HK-2 (cell line): ENCODE data around the gene HELT.
"Not testable (repeated sequence)": the region's sequence is repeated elsewhere in the genome, so short reads cannot be mapped to it uniquely, and the experiment has no call there.

ENCODE experiments used
- DNase-seq: peaks from one replicate; pipeline ENCODE4 v3.0.0-alpha.2; 2018; ENCODE audit not compliant: unreplicated experiment

The HELT gene

DNA sequence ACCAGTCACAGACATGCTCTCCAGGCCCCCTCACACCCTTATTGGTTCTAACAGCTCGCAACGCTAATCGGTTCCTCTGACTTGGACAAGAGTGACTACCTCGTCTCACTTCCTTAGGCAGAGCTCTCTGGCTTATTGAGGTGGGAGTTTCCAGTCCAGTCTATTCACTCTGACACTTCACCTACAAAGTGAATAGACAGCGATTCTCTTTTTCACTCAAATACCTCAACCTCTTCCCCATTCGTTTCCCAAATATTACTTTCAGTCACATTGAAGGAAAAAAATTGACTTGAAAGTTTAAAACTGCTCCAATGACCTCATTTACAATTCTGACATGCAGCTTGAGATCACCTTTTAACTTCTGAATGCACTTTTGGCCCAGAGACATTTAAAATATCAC is 17.7 kb downstream of the HELT start:
- no peak for DNase-seq

DNA sequence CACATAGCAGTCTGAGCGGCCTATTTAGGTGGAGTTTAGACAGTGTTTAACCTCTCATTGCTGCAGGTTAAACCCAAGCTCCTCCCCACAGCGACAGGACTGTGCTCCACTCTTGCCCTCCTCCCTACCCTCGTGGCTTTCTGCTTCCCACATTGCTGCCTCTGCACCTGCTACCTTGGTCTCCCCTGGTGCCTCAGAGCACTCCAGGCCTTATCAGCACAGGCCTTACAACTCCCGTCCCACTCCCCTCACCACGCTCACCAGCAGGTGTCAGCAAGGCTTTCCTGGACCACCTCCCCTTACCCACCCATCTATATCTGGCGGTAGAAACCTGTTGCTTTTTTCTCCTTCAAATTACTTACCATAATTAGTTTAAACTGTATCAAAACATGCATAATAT is 18.6 kb downstream of the HELT start:
- no peak for DNase-seq

- peak; percentile 36 for DNase-seq
Measured at GRCh38 chr4:185039508-185040273, 21.4 kb downstream of the HELT start.

- DNase-seq: no peak
Measured at GRCh38 chr4:185040523-185040922, 22.2 kb downstream of the HELT start.

DNA sequence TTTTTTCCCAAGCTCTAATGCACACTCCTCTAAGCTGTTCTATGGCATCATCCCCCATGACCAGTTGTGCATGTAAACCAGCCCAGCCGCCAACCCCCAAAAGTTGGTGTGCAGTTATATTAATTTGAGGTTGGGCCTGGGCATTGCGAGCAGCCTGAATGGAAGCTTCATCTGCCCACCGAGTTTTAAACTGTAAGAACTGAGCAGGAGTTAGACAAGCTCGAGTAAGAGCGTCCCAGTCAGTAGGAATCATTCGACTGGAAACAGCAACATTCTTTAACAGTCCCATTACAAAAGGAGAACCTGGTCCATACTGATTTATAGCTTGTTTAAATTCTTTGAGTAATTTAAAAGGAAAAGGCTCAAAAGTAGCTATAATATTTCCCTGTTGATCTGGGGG is 32.0 kb downstream of the HELT start:
- DNase-seq: not testable (repeated sequence)

GRCh38 chr4:185051283-185051682 is 33.0 kb downstream of the HELT start:
- DNase-seq: not testable (repeated sequence)

DNA sequence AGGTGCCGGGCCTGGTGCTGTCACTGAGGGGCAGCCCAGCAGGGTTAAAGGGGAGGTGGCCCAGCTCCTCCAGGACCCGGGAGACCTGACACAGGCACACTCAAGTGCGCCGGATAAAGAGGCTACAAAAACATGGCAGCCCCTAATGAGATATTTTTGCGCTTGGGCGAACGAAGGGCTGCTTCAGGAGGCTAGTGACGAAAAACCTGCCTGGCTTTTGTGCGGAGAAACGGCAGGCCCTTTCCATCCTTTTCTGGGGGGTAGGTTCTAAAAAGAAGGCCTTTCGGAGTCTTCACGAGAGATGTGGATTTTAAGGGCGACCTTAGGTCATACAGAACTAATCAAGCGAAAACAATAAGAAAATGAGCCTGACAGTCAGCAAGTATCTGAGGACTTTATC is 35.5 kb downstream of the HELT start:
- no peak for DNase-seq

GRCh38 chr4:185054272-185054671 is 36.0 kb downstream of the HELT start:
- no peak for DNase-seq

GRCh38 chr4:185054886-185055285 is 36.6 kb downstream of the HELT start:
- no peak for DNase-seq

DNA sequence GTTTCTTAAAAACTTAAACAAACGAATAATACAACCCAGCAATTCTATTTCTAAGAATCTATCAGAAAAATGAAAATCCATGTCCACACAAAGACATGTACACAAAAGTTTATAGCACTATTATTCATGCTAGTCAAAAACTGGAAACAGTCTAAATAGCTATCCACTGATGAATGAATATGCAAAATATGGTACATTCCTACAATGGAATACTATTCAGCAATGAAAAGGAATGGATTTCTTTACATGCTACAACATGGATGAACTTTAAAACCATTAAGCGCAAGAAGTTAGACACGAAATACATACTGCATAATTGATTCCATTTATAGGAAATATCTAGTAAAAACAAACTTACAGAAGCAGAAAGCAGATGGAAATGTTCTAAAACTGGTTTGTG is 43.3 kb downstream of the HELT start:
- DNase-seq: no peak

GRCh38 chr4:185062606-185063005 is 44.3 kb downstream of the HELT start:
- no peak for DNase-seq

DNA sequence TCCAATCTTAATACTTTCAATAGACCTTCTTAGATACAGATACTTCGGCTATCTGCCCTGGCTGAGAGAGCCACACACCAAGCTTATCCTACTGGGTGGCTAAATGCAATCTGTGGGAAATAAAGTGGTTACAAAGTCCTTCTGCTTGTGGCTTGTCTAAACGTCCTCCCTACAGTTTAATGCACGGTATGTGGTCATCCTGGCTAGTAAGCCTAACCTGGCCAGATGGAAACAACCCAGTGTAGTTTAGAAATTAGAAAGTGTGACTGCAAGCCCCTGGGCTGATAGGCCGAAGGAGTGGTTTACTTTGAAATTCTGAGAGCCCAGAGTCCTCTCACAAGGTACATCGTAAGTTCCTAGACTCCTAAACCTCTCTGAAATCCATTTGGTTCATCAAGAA is 47.9 kb downstream of the HELT start:
- DNase-seq: no peak

DNA sequence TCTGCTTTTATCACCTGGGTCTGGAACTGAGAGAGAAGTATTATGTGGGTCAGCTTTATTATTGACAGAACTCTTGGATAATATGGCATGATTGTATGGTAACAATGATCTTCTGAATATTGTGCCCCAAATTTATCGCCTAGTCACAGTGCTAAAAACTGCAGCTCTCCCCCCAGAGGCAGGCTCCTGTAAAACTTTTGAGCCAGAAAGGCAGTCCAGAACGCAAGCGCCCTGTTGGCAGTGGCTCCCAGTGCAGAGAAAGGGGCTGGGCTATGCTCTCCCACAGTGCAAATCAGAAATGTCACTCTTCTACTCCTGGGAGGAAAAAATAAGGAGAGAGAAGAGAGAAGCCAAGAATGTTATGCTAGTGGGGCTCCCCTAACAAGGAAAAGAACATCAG is 50.5 kb downstream of the HELT start:
- DNase-seq: no peak
